SK-N-SH (cell line): ENCODE data around the gene WIPF2. TPM values are rescaled to one million over a fixed set of nuclear protein-coding genes. Genes with fewer than 3 reads are reported as not detected.
"Not testable (repeated sequence)": the region's sequence is repeated elsewhere in the genome, so short reads cannot be mapped to it uniquely, and the experiment has no call there.

Source experiments
- CTCF ChIA-PET: fragments of 300-600, 350-600 bp; formaldehyde crosslinking; extraction: SDS; loops from one replicate; lab custom pipeline; 2021; lab: Yijun Ruan, JAX
- POLR2A ChIA-PET: fragments of 350-600 bp; sonication (Branson Sonifier 250); formaldehyde crosslinking; extraction: SDS; loops from one replicate; lab custom pipeline; 2020; ENCODE audit warnings: antibody characterized with exemption, inconsistent platforms; lab: Yijun Ruan, JAX
- DNase-seq: peaks from one replicate; pipeline ENCODE4 v3.0.0; 2012
- H2AFZ ChIP-seq: fragments of 200-600 bp; sonication (generic); 2 replicates; pipeline ENCODE4 v1.8.1; 2016; ENCODE audit warnings: antibody characterized with exemption, mild to moderate bottlenecking, low read depth
- H3F3A ChIP-seq: fragments of 200-600 bp; sonication (generic); replicated peaks from 2 replicates; pipeline ENCODE3; 2016; ENCODE audit warnings: antibody characterized with exemption, mild to moderate bottlenecking; ENCODE audit not compliant: insufficient read depth
- H3K27ac ChIP-seq, 2 experiments: fragments of 200-500 bp in 1 of 2; fragments of 200-600 bp in 1 of 2; sonication (Bioruptor generic) in 1 of 2; sonication (generic), shearing (Covaris generic) in 1 of 2; 2 replicates each; pipeline versions ENCODE4 v1.5.1 to v1.6.1; 2014 to 2016; ENCODE audit warnings: low read depth in 2 of 2, inconsistent platforms in 1 of 2, low read length in 1 of 2, mild to moderate bottlenecking in 1 of 2, mixed read lengths in 1 of 2
- H3K27me3 ChIP-seq: fragments of 200-600 bp; sonication (generic), shearing (Covaris generic); 2 replicates; pipeline ENCODE4 v1.6.1; 2016; ENCODE audit warnings: mixed run types; ENCODE audit not compliant: insufficient read depth
- H3K36me3 ChIP-seq, 2 experiments: fragments of 200-500 bp in 1 of 2; fragments of 200-600 bp in 1 of 2; sonication (Bioruptor generic) in 1 of 2; sonication (generic) in 1 of 2; replicated peaks in 1 of 2; 2 replicates each; pipeline versions ENCODE3 to v1.5.1; 2014 to 2016; ENCODE audit warnings: low read length in 1 of 2, mild to moderate bottlenecking in 1 of 2; ENCODE audit not compliant: insufficient read depth in 2 of 2, control insufficient read depth in 1 of 2
- H3K4me1 ChIP-seq, 2 experiments: fragments of 200-500 bp in 1 of 2; fragments of 200-600 bp in 1 of 2; sonication (Bioruptor generic) in 1 of 2; sonication (generic), shearing (Covaris generic) in 1 of 2; 2 replicates each; pipeline versions ENCODE4 v1.5.1 to v1.6.1; 2014 to 2016; ENCODE audit warnings: low read depth in 1 of 2, low read length in 1 of 2, mixed run types in 1 of 2; ENCODE audit not compliant: insufficient read depth in 2 of 2, control insufficient read depth in 1 of 2
- H3K4me2 ChIP-seq: fragments of 200-600 bp; sonication (generic), shearing (Covaris generic); 2 replicates; pipeline ENCODE4 v1.6.1; 2017; ENCODE audit warnings: mixed run types
- H3K4me3 ChIP-seq, 2 experiments: fragments of 200-500 bp in 1 of 2; fragments of 200-600 bp in 1 of 2; sonication (Bioruptor generic) in 1 of 2; sonication (generic), shearing (Covaris generic) in 1 of 2; 2 replicates each; pipeline versions ENCODE4 v1.5.1 to v1.8.1; 2014 to 2016; ENCODE audit warnings: low read depth in 2 of 2, inconsistent platforms in 1 of 2, low read length in 1 of 2, mild to moderate bottlenecking in 1 of 2, mixed read lengths in 1 of 2, moderate library complexity in 1 of 2
- H3K79me2 ChIP-seq: fragments of 200-600 bp; sonication (generic); 2 replicates; pipeline ENCODE4 v1.8.1; 2017; ENCODE audit warnings: mild to moderate bottlenecking; ENCODE audit not compliant: insufficient read depth
- H3K9ac ChIP-seq: fragments of 200-600 bp; sonication (generic); 2 replicates; pipeline ENCODE4 v1.6.1; 2017; ENCODE audit warnings: mixed run types
- H3K9me2 ChIP-seq: fragments of 200-600 bp; sonication (generic); 2 replicates; pipeline ENCODE4 v1.6.1; 2017; ENCODE audit warnings: mixed run types
- H3K9me3 ChIP-seq: fragments of 200-600 bp; sonication (generic); 2 replicates; pipeline ENCODE4 v1.6.1; 2017; ENCODE audit warnings: mixed run types, mild to moderate bottlenecking, moderate library complexity
- H4K20me1 ChIP-seq: fragments of 200-600 bp; sonication (generic); 2 replicates; pipeline ENCODE4 v1.6.1; 2017; ENCODE audit warnings: mild to moderate bottlenecking, mixed run types; ENCODE audit not compliant: insufficient read depth
- CHD2 ChIP-seq: fragments of 150-350 bp; IDR thresholded peaks from 2 replicates; pipeline ENCODE4 v1.6.1; 2018; ENCODE audit warnings: low read length; ENCODE audit not compliant: partially characterized antibody
- ELF1 ChIP-seq: IDR thresholded peaks from 2 replicates; pipeline ENCODE4 v1.4.0; 2012
- EZH2phosphoT487 ChIP-seq: fragments of 200-600 bp; sonication (generic); IDR thresholded peaks from 2 replicates; pipeline ENCODE4 v1.6.1; 2017; ENCODE audit warnings: low read depth, mixed run types, mild to moderate bottlenecking, antibody characterized with exemption, moderate library complexity, borderline replicate concordance
- FOSL2 ChIP-seq: IDR thresholded peaks from 2 replicates; pipeline ENCODE4 v1.4.0; 2012; ENCODE audit warnings: low read depth, mild to moderate bottlenecking, moderate library complexity, borderline replicate concordance
- JUND ChIP-seq: IDR thresholded peaks from 2 replicates; pipeline ENCODE4 v1.4.0; 2012
- MEF2A ChIP-seq: IDR thresholded peaks from 2 replicates; pipeline ENCODE4 v1.4.0; 2012; ENCODE audit warnings: low read depth, borderline replicate concordance
- MXI1 ChIP-seq: IDR thresholded peaks from 2 replicates; pipeline ENCODE4 v1.6.1; 2012; ENCODE audit warnings: mild to moderate bottlenecking, low read depth, low read length, improper control_type of control experiment
- NRF1 ChIP-seq: IDR thresholded peaks from 2 replicates; pipeline ENCODE4 v1.6.1; 2012; ENCODE audit warnings: low read depth, mild to moderate bottlenecking, low read length
- POLR2AphosphoS5 ChIP-seq: IDR thresholded peaks from 2 replicates; pipeline ENCODE4 v1.6.1; 2012; ENCODE audit warnings: low read depth, low read length
- RAD21 ChIP-seq: IDR thresholded peaks from 2 replicates; pipeline ENCODE4 v1.6.1; 2012; ENCODE audit warnings: mild to moderate bottlenecking, low read length
- RCOR1 ChIP-seq: fragments of 150-350 bp; IDR thresholded peaks from 2 replicates; pipeline ENCODE4 v1.6.1; 2017; ENCODE audit warnings: antibody characterized with exemption, low read length
- RFX5 ChIP-seq: IDR thresholded peaks from 2 replicates; pipeline ENCODE4 v1.6.1; 2012; ENCODE audit warnings: mild to moderate bottlenecking, improper control_type of control experiment, low read length
- RXRA ChIP-seq: IDR thresholded peaks from 2 replicates; pipeline ENCODE4 v1.4.0; 2012; ENCODE audit warnings: low read depth, mild to moderate bottlenecking, borderline replicate concordance
- SMC3 ChIP-seq: IDR thresholded peaks from 2 replicates; pipeline ENCODE4 v1.6.1; 2012; ENCODE audit warnings: low read depth, low read length, improper control_type of control experiment
- TAF1 ChIP-seq: IDR thresholded peaks from 2 replicates; pipeline ENCODE4 v1.6.1; 2012; ENCODE audit warnings: low read depth, mild to moderate bottlenecking, low read length, moderate library complexity, borderline replicate concordance
- TCF12 ChIP-seq: IDR thresholded peaks from 2 replicates; pipeline ENCODE4 v1.4.0; 2012
- TEAD4 ChIP-seq: IDR thresholded peaks from 2 replicates; pipeline ENCODE4 v1.4.0; 2012; ENCODE audit warnings: mild to moderate bottlenecking, borderline replicate concordance; ENCODE audit not compliant: insufficient read depth
- YY1 ChIP-seq: IDR thresholded peaks from 2 replicates; pipeline ENCODE4 v1.4.0; 2012; ENCODE audit warnings: low read depth, mild to moderate bottlenecking
- WGBS: methylation state at CpG from one replicate; pipeline ENCODE4 v1.1.6; 2017; ENCODE audit warnings: low lambda C conversion rate; 5-methylcytosine and 5-hydroxymethylcytosine counted together
- polyA plus RNA-seq, 3 experiments: library from polyadenylated mRNA; depleted of rRNA; stranded (reverse); fragments of >200 nt; gene quantifications; 2 replicates each; pipeline ENCODE4 v1.2.3, GENCODE V29; 2012
- TF ChIP-seq, protein P1 (sequence below): IDR thresholded peaks from 2 replicates; pipeline ENCODE4 v1.4.0; 2012; ENCODE audit warnings: low read depth, borderline replicate concordance
- TF ChIP-seq, protein P2 (sequence below): fragments of 200-600 bp; sonication (generic); IDR thresholded peaks from 2 replicates; pipeline ENCODE4 v1.6.1; 2017; ENCODE audit warnings: antibody characterized with exemption, mild to moderate bottlenecking, moderate library complexity

Gene WIPF2
- polyA plus RNA-seq, 1 of the 3 experiments (the other 2 are of a cell fraction), result 6.8 TPM

DNA sequence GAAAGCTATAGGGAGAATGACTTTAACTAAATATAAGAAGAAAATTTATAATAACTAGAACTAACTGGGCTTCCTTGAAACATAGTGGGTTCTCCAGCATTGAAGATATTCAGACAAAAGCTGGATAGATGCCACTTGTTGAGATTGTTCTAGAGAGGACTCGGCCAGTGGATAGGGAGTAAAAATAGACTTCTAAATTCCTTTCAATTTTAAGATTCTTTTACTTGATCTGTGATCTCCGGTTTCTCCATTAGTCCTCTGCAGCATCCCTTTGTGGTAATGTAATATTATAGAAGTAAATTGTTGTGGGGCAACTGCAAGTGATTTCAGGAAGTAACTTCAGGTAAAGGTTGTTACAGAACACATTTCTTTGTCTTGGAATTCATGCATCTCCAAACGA lies 79.6 kb downstream of the WIPF2 start (continued):
- no peak for TF ChIP-seq RXRA
- TF ChIP-seq POLR2AphosphoS5, result no peak
- 0 out of 2 replicates have a peak, but pooled peaks have one; percentile 5 for TF ChIP-seq TCF12
- TF ChIP-seq RFX5, result no peak
- TF ChIP-seq EZH2phosphoT487, result no peak
- TF ChIP-seq MXI1, result no peak
- no peak for TF ChIP-seq RCOR1
- no peak for TF ChIP-seq YY1
- TF ChIP-seq, protein P1, sequence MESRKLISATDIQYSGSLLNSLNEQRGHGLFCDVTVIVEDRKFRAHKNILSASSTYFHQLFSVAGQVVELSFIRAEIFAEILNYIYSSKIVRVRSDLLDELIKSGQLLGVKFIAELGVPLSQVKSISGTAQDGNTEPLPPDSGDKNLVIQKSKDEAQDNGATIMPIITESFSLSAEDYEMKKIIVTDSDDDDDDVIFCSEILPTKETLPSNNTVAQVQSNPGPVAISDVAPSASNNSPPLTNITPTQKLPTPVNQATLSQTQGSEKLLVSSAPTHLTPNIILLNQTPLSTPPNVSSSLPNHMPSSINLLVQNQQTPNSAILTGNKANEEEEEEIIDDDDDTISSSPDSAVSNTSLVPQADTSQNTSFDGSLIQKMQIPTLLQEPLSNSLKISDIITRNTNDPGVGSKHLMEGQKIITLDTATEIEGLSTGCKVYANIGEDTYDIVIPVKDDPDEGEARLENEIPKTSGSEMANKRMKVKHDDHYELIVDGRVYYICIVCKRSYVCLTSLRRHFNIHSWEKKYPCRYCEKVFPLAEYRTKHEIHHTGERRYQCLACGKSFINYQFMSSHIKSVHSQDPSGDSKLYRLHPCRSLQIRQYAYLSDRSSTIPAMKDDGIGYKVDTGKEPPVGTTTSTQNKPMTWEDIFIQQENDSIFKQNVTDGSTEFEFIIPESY, result no peak

DNA sequence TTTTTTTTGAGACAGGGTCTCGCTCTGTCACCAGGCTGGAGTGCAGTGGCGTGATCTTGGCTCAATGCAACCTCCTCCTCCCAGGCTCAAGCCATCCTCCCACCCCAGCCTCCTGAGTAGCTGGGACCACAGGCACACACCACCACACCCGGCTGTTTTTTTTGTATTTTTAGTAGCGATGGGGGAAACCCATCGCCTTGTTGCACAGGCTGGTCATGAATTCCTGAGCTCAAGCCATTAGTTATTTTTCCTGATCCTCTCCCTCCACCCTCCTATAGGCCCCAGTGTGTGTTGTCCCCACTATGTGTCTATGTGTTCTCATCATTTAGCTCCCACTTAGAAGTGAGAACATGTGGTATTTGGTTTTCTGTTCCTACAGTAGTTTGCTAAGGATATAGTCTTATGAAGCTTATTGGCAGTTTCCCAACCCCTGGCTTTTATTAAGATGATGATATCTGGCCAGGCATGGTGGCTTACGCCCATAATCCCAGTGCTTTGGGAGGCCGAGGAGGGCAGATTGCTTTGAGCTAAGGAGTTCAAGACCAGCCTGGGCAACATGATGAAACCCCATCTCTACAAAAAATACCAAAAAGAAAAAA lies 80.2 kb downstream of the WIPF2 start:
- Histone ChIP-seq H3K4me1 (peaks cover 17 to 24% of the 10 kb centered on the region in 2 experiments), H3K36me3 (peaks cover 13 to 20% of the 10 kb centered on the region in 2 experiments), H3K27ac (peak overlapping the region; percentile 3 to 29; a peak in 1 of 4 replicates), H3F3A (peaks cover 33% of the 10 kb centered on the region), H3K4me2 (peak overlapping the region; percentile 15; the same call in 1 of the 2 replicates)
- H4K20me1 ChIP-seq, H3K9me3 ChIP-seq, H3K79me2 ChIP-seq, H3K4me3 ChIP-seq, DNase-seq, H3K9me2 ChIP-seq, H2AFZ ChIP-seq, H3K27me3 ChIP-seq, H3K9ac ChIP-seq: not testable (repeated sequence)
- WGBS, result 90% methylated on average over 7 of the region's 7 CpGs
- POLR2A ChIA-PET, result interaction anchor here (1.2 kb wide), 1 partner anchor 56 kb away, joined by 4 read pairs; no protein-coding TSS in a partner anchor
- TF ChIP-seq TCF12, result peak; percentile 22; the same call in 1 of the 2 replicates
- CTCF ChIA-PET, result interaction anchor here (0.8 to 36.0 kb wide), 10 partner anchors 9 to 234 kb away, joined by 3 to 1706 read pairs (median 8); partner anchors contain the start of gene GJD3

DNA sequence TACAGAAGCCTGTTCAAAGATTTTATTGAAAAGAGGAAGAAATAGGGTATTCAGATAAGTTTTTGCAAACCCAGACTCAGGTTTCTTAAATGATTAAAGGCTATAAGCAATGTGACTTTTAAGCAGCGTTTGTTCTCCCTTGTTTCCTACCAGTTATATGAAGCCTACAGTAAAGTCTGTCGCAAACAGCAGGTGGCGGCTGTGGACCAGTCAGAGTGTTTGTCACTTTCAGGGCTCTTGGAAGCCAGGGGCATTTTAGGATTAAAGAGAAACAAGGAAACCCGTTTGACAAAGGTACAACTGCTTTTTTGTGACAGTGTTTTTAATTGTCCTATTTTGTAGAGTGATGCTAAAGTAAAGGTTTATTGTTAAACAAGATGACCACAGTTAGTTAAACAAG lies 82.2 kb downstream of the WIPF2 start:
- H3K36me3 ChIP-seq, result peaks cover 4 to 12% of the 10 kb centered on the region in 2 experiments
- no peaks in the 10 kb centered on the region for H3K9me2 ChIP-seq
- H2AFZ ChIP-seq, result no peak overlapping the region
- WGBS, result 79% methylated on average over 4 of the region's 4 CpGs
- no peak overlapping the region for H3K4me2 ChIP-seq
- H3F3A ChIP-seq, result peaks cover 37% of the 10 kb centered on the region
- H3K9ac ChIP-seq, result no peak overlapping the region
- no peak overlapping the region for H3K27ac ChIP-seq
- no peaks in the 10 kb centered on the region for H3K9me3 ChIP-seq
- no peaks in the 10 kb centered on the region for H3K27me3 ChIP-seq
- peaks cover 3% of the 10 kb centered on the region; the same call in 1 of the 2 replicates for H3K79me2 ChIP-seq
- no peaks in the 10 kb centered on the region for H4K20me1 ChIP-seq
- ChIA-PET POLR2A (no interaction called here), CTCF (interaction anchor here (0.6 to 36.0 kb wide), 11 partner anchors 12 to 258 kb away, joined by 3 to 1706 read pairs (median 4); partner anchors contain the start of genes GJD3 and WIPF2)
- DNase-seq, result no peak
- peaks cover 34 to 35% of the 10 kb centered on the region in 2 experiments for H3K4me1 ChIP-seq
- H3K4me3 ChIP-seq, result no peak overlapping the region
- TF ChIP-seq MEF2A (no peak), RXRA (no peak), TEAD4 (no peak), RAD21 (peak; percentile 78), CHD2 (no peak), EZH2phosphoT487 (no peak), FOSL2 (no peak), TAF1 (no peak), SMC3 (peak; percentile 66), NRF1 (no peak), ELF1 (no peak), JUND (no peak)
- TF ChIP-seq, protein P2, sequence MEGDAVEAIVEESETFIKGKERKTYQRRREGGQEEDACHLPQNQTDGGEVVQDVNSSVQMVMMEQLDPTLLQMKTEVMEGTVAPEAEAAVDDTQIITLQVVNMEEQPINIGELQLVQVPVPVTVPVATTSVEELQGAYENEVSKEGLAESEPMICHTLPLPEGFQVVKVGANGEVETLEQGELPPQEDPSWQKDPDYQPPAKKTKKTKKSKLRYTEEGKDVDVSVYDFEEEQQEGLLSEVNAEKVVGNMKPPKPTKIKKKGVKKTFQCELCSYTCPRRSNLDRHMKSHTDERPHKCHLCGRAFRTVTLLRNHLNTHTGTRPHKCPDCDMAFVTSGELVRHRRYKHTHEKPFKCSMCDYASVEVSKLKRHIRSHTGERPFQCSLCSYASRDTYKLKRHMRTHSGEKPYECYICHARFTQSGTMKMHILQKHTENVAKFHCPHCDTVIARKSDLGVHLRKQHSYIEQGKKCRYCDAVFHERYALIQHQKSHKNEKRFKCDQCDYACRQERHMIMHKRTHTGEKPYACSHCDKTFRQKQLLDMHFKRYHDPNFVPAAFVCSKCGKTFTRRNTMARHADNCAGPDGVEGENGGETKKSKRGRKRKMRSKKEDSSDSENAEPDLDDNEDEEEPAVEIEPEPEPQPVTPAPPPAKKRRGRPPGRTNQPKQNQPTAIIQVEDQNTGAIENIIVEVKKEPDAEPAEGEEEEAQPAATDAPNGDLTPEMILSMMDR, result peak; percentile 56
- TF ChIP-seq, protein P1, result no peak
